BE2C (cell line): Measurements from ENCODE around the gene POLR3A.

ENCODE experiments used
- DNase-seq: peaks from one replicate; pipeline ENCODE4 v3.0.0-alpha.2; 2020
- H3K27me3 ChIP-seq: fragments of 250-450 bp; sonication (Bioruptor Pico); 2 replicates; pipeline ENCODE4 v1.5.1; 2020; ENCODE audit warnings: mild to moderate bottlenecking
- H3K36me3 ChIP-seq: fragments of 250-450 bp; sonication (Bioruptor Pico); 2 replicates; pipeline ENCODE4 v1.5.1; 2020; ENCODE audit warnings: mild to moderate bottlenecking
- H3K4me1 ChIP-seq: fragments of 250-450 bp; sonication (Bioruptor Pico); 2 replicates; pipeline ENCODE4 v1.5.1; 2020
- H3K4me3 ChIP-seq: 2 replicates; pipeline ENCODE4 v1.5.1; 2011; ENCODE audit warnings: low read depth, low read length
- H3K9me3 ChIP-seq: fragments of 250-450 bp; sonication (Bioruptor Pico); 2 replicates; pipeline ENCODE4 v1.5.1; 2020
- CTCF ChIP-seq: IDR thresholded peaks from 2 replicates; pipeline ENCODE4 v1.5.1; 2012; ENCODE audit warnings: mild to moderate bottlenecking, low read depth, low read length

The POLR3A gene

GRCh38 chr10:77989081-77989724 lies 40.1 kb downstream of the POLR3A start:
- Histone ChIP-seq H3K27me3 (no peaks in the 10 kb centered on the region), H3K4me3 (no peak overlapping the region), H3K9me3 (no peaks in the 10 kb centered on the region), H3K36me3 (peaks cover 88% of the 10 kb centered on the region), H3K4me1 (peaks cover 4% of the 10 kb centered on the region)
- DNase-seq, result no peak
- TF ChIP-seq CTCF, result no peak

- Histone ChIP-seq H3K4me3 (no peak overlapping the region), H3K4me1 (peaks cover 10% of the 10 kb centered on the region), H3K36me3 (peaks cover 87% of the 10 kb centered on the region), H3K9me3 (no peaks in the 10 kb centered on the region), H3K27me3 (no peaks in the 10 kb centered on the region)
- no peak for TF ChIP-seq CTCF
- DNase-seq, result no peak
Observed at GRCh38 chr10:77987671-77988255, 41.6 kb downstream of the POLR3A start.

- no peak overlapping the region for H3K4me3 ChIP-seq
- no peak for DNase-seq
- H3K27me3 ChIP-seq, result no peaks in the 10 kb centered on the region
- H3K4me1 ChIP-seq, result peaks cover 10% of the 10 kb centered on the region
- H3K36me3 ChIP-seq, result peaks cover 91% of the 10 kb centered on the region
- no peak for TF ChIP-seq CTCF
- no peaks in the 10 kb centered on the region for H3K9me3 ChIP-seq
Observed at GRCh38 chr10:77984986-77985385, 44.3 kb downstream of the POLR3A start.

- Histone ChIP-seq H3K4me1 (peaks cover 10% of the 10 kb centered on the region), H3K36me3 (peaks cover 91% of the 10 kb centered on the region), H3K9me3 (no peaks in the 10 kb centered on the region), H3K27me3 (no peaks in the 10 kb centered on the region), H3K4me3 (no peak overlapping the region)
- TF ChIP-seq CTCF, result no peak
- DNase-seq, result peak; percentile 15
Observed at GRCh38 chr10:77983384-77984341, 45.7 kb downstream of the POLR3A start.

GRCh38 chr10:77981281-77981680 lies 48.0 kb downstream of the POLR3A start:
- H3K4me3 ChIP-seq, result no peak overlapping the region
- H3K9me3 ChIP-seq, result no peaks in the 10 kb centered on the region
- no peak for DNase-seq
- H3K4me1 ChIP-seq, result peaks cover 10% of the 10 kb centered on the region
- TF ChIP-seq CTCF, result no peak
- H3K27me3 ChIP-seq, result no peaks in the 10 kb centered on the region
- H3K36me3 ChIP-seq, result peaks cover 93% of the 10 kb centered on the region
